Body of pancreas (tissue), 4 donors: ENCODE data around the gene GPRIN3.

Source experiments
- POLR2A ChIP-seq, 3 donors: fragments of 450-650 bp; IDR thresholded peaks; one replicate each; pipeline ENCODE4 v1.6.1; 2016; ENCODE audit warnings: antibody characterized with exemption in 3 of 3, mild to moderate bottlenecking in 2 of 3
- TF ChIP-seq, protein P1 (sequence below), 7 experiments: fragments of 450-650 bp in 4 of 7; fragments of 200-600 bp in 3 of 7; sonication (generic) in 3 of 7; IDR thresholded peaks; one replicate each; pipeline ENCODE4 v1.5.1; 2016 to 2019; ENCODE audit warnings: antibody characterized with exemption in 7 of 7

DNA sequence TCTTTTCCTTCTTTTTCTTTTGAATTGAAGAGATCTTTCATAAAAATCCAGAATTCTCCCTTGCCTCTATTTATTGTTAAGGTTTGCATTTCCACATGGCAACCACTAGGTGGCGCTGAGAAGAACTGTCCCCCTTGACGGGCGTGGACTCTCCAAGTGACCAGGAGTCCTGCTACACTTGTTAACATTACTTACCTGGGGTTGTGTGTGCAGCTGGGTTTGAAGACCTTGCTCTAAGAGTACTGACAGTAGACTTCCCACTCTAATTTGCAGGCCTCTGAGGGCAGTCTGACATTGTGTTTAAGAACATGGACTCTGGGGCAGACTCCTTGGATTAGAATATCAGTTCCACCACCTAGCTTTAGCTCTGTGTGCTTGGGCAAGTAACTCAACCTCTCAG is 52.8 kb downstream of the GPRIN3 start:
- TF ChIP-seq POLR2A (IDR thresholded peaks at IDR 0.05) = no peak
- TF ChIP-seq, protein P1, sequence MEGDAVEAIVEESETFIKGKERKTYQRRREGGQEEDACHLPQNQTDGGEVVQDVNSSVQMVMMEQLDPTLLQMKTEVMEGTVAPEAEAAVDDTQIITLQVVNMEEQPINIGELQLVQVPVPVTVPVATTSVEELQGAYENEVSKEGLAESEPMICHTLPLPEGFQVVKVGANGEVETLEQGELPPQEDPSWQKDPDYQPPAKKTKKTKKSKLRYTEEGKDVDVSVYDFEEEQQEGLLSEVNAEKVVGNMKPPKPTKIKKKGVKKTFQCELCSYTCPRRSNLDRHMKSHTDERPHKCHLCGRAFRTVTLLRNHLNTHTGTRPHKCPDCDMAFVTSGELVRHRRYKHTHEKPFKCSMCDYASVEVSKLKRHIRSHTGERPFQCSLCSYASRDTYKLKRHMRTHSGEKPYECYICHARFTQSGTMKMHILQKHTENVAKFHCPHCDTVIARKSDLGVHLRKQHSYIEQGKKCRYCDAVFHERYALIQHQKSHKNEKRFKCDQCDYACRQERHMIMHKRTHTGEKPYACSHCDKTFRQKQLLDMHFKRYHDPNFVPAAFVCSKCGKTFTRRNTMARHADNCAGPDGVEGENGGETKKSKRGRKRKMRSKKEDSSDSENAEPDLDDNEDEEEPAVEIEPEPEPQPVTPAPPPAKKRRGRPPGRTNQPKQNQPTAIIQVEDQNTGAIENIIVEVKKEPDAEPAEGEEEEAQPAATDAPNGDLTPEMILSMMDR (IDR thresholded peaks at IDR 0.05) = peak; percentile 59 to 86 (median 77)
